Activated CD4-positive, alpha-beta memory T cell treated with anti-CD3 and anti-CD28 coated beads, Interleukin-2, amount 10 ng/mL, durations not matched to agents 7 days and 5 days (primary cell): ENCODE data around the gene APOBR. TPM values are rescaled to one million over a fixed set of nuclear protein-coding genes. Genes with fewer than 3 reads are reported as not detected.
A peak's percentile ranks its signal among the peaks of the same experiment; 100 is the strongest.
"Not testable (repeated sequence)": the region's sequence is repeated elsewhere in the genome, so short reads cannot be mapped to it uniquely, and the experiment has no call there.

Source experiments
- CTCF ChIA-PET: fragments of 350-600 bp; sonication (Branson Sonifier 250); formaldehyde crosslinking; loops from one replicate; lab custom pipeline; 2021; ENCODE audit warnings: antibody characterized with exemption, inconsistent platforms; lab: Charles Lee
- POLR2A ChIA-PET: fragments of 350-600 bp; sonication (Branson Sonifier 250); formaldehyde crosslinking; loops from one replicate; lab custom pipeline; 2021; ENCODE audit warnings: antibody characterized with exemption; lab: Charles Lee
- DNase-seq: peaks from one replicate; pipeline ENCODE4 v3.0.0-alpha.2; 2020
- H3K27ac Mint-ChIP-seq: one replicate; pipeline ENCODE4 v1.8.0; 2021; ENCODE audit warnings: mild to moderate bottlenecking, mixed read lengths
- H3K27me3 Mint-ChIP-seq: one replicate; pipeline ENCODE4 v1.8.0; 2021; ENCODE audit warnings: mixed read lengths
- H3K36me3 Mint-ChIP-seq: one replicate; pipeline ENCODE4 v1.8.0; 2021; ENCODE audit warnings: low read depth, mixed read lengths
- H3K4me1 Mint-ChIP-seq: one replicate; pipeline ENCODE4 v1.8.0; 2021; ENCODE audit warnings: mixed read lengths
- H3K4me3 Mint-ChIP-seq: one replicate; pipeline ENCODE4 v1.8.0; 2021; ENCODE audit warnings: mild to moderate bottlenecking, mixed read lengths
- H3K9me3 Mint-ChIP-seq: one replicate; pipeline ENCODE4 v1.8.0; 2021; ENCODE audit warnings: mixed read lengths
- total RNA-seq, 2 experiments: library from RNA; stranded (reverse); gene quantifications; one replicate each; pipeline ENCODE4 v1.2.3, GENCODE V29; 2021

The APOBR gene
- total RNA-seq, 2 experiments from 2014 or later, result 20.9 TPM

- Mint-ChIP-seq H3K27me3 (no peaks in the 10 kb centered on the region), H3K4me1 (peaks cover 3% of the 10 kb centered on the region), H3K36me3 (no peaks in the 10 kb centered on the region), H3K4me3 (no peak overlapping the region), H3K27ac (no peak overlapping the region), H3K9me3 (no peaks in the 10 kb centered on the region)
- ChIA-PET POLR2A (no interaction called here), CTCF (interaction anchor here (1.8 kb wide), 1 partner anchor 8 kb away, joined by 4 read pairs; no protein-coding TSS in a partner anchor)
- DNase-seq, result no peak
These were observed 32.0 kb downstream of the APOBR start for GRCh38 chr16:28526201-28527099.

GRCh38 chr16:28527100-28527785 is 32.8 kb downstream of the APOBR start:
- H3K9me3 Mint-ChIP-seq, result not testable (repeated sequence)

GRCh38 chr16:28527985-28528384 is 33.5 kb downstream of the APOBR start:
- no peaks in the 10 kb centered on the region for H3K27me3 Mint-ChIP-seq
- POLR2A ChIA-PET, result no interaction called here
- no peak overlapping the region for H3K27ac Mint-ChIP-seq
- H3K4me3 Mint-ChIP-seq, result no peak overlapping the region
- DNase-seq, result no peak
- H3K4me1 Mint-ChIP-seq, result peaks cover 3% of the 10 kb centered on the region
- CTCF ChIA-PET, result no interaction called here
- H3K9me3 Mint-ChIP-seq, result no peaks in the 10 kb centered on the region
- H3K36me3 Mint-ChIP-seq, result no peaks in the 10 kb centered on the region

More at GRCh38 chr16:28527100-28527785, 32.8 kb downstream of the APOBR start:
- DNase-seq, POLR2A ChIA-PET, H3K36me3 Mint-ChIP-seq, H3K27me3 Mint-ChIP-seq, H3K4me1 Mint-ChIP-seq, H3K4me3 Mint-ChIP-seq, CTCF ChIA-PET, H3K27ac Mint-ChIP-seq: not testable (repeated sequence)

- POLR2A ChIA-PET, result no interaction called here
- H3K36me3 Mint-ChIP-seq, result no peaks in the 10 kb centered on the region
- CTCF ChIA-PET, result no interaction called here
- H3K4me1 Mint-ChIP-seq, result peaks cover 4% of the 10 kb centered on the region
- no peak overlapping the region for H3K4me3 Mint-ChIP-seq
- H3K9me3 Mint-ChIP-seq, result no peaks in the 10 kb centered on the region
- H3K27me3 Mint-ChIP-seq, result no peaks in the 10 kb centered on the region
- H3K27ac Mint-ChIP-seq, result no peak overlapping the region
- no peak for DNase-seq
These were observed 34.0 kb downstream of the APOBR start for GRCh38 chr16:28528463-28528867.

- no peak for DNase-seq
- Mint-ChIP-seq H3K36me3 (no peaks in the 10 kb centered on the region), H3K27me3 (no peaks in the 10 kb centered on the region), H3K4me1 (peaks cover 4% of the 10 kb centered on the region), H3K27ac (no peak overlapping the region), H3K4me3 (no peak overlapping the region), H3K9me3 (no peaks in the 10 kb centered on the region)
- CTCF ChIA-PET, result no interaction called here
- POLR2A ChIA-PET, result no interaction called here
These were observed 34.7 kb downstream of the APOBR start for GRCh38 chr16:28529124-28529523.

GRCh38 chr16:28531777-28532744 is 37.6 kb downstream of the APOBR start:
- ChIA-PET POLR2A (interaction anchor here (1.2 kb wide), 1 partner anchor 38 kb away, joined by 3 read pairs; the partner anchor contains the start of gene APOBR), CTCF (interaction anchor here (0.6 kb wide), 1 partner anchor 253 kb away, joined by 3 read pairs; no protein-coding TSS in a partner anchor)
- H3K27ac Mint-ChIP-seq, result no peak overlapping the region
- peaks cover 17% of the 10 kb centered on the region for H3K4me1 Mint-ChIP-seq
- H3K27me3 Mint-ChIP-seq, result no peaks in the 10 kb centered on the region
- no peak overlapping the region for H3K4me3 Mint-ChIP-seq
- H3K9me3 Mint-ChIP-seq, result no peaks in the 10 kb centered on the region
- no peaks in the 10 kb centered on the region for H3K36me3 Mint-ChIP-seq
- no peak for DNase-seq

- Mint-ChIP-seq H3K4me1 (peaks cover 17% of the 10 kb centered on the region), H3K36me3 (no peaks in the 10 kb centered on the region), H3K27ac (no peak overlapping the region), H3K9me3 (no peaks in the 10 kb centered on the region), H3K27me3 (no peaks in the 10 kb centered on the region), H3K4me3 (no peak overlapping the region)
- CTCF ChIA-PET, result no interaction called here
- no peak for DNase-seq
- POLR2A ChIA-PET, result interaction anchor here (0.5 to 1.9 kb wide), 3 partner anchors 39 to 329 kb away, joined by 3 to 9 read pairs (median 3); partner anchors contain the start of genes APOBR and CLN3
These were observed 38.7 kb downstream of the APOBR start for GRCh38 chr16:28532940-28533647.

GRCh38 chr16:28534542-28535373 is 40.3 kb downstream of the APOBR start:
- H3K4me3 Mint-ChIP-seq, result no peak overlapping the region
- no peaks in the 10 kb centered on the region for H3K36me3 Mint-ChIP-seq
- no peak for DNase-seq
- CTCF ChIA-PET, result interaction anchor here (0.9 to 1.1 kb wide), 5 partner anchors 9 to 41 kb away, joined by 3 to 6 read pairs (median 4); partner anchors contain the start of gene APOBR
- H3K9me3 Mint-ChIP-seq, result no peaks in the 10 kb centered on the region
- POLR2A ChIA-PET, result interaction anchor here (1.2 to 1.9 kb wide), 3 partner anchors 19 to 43 kb away, joined by 3 to 9 read pairs (median 6); partner anchors contain the start of genes APOBR, CLN3 and SGF29
- no peaks in the 10 kb centered on the region for H3K27me3 Mint-ChIP-seq
- H3K27ac Mint-ChIP-seq, result peak overlapping the region; percentile 28
- peaks cover 17% of the 10 kb centered on the region for H3K4me1 Mint-ChIP-seq

GRCh38 chr16:28537076-28537475 is 42.6 kb downstream of the APOBR start:
- H3K4me3 Mint-ChIP-seq, result no peak overlapping the region
- peaks cover 17% of the 10 kb centered on the region for H3K4me1 Mint-ChIP-seq
- no peaks in the 10 kb centered on the region for H3K36me3 Mint-ChIP-seq
- H3K9me3 Mint-ChIP-seq, result no peaks in the 10 kb centered on the region
- ChIA-PET POLR2A (interaction anchor here (1.3 kb wide), 1 partner anchor 17 kb away, joined by 3 read pairs; the partner anchor contains the start of gene SGF29), CTCF (no interaction called here)
- no peak overlapping the region for H3K27ac Mint-ChIP-seq
- no peak for DNase-seq
- no peaks in the 10 kb centered on the region for H3K27me3 Mint-ChIP-seq

- Mint-ChIP-seq H3K27ac (no peak overlapping the region), H3K4me1 (peaks cover 17% of the 10 kb centered on the region), H3K4me3 (no peak overlapping the region), H3K27me3 (no peaks in the 10 kb centered on the region), H3K9me3 (no peaks in the 10 kb centered on the region), H3K36me3 (no peaks in the 10 kb centered on the region)
- CTCF ChIA-PET, result no interaction called here
- no peak for DNase-seq
- POLR2A ChIA-PET, result interaction anchor here (1.3 kb wide), 1 partner anchor 16 kb away, joined by 3 read pairs; the partner anchor contains the start of gene SGF29
These were observed 43.7 kb downstream of the APOBR start for GRCh38 chr16:28537964-28538732.
